ENCODE measurements around the gene PUS7L.
A peak's percentile ranks its signal among the peaks of the same experiment; 100 is the strongest.
"Not testable (repeated sequence)": the region's sequence is repeated elsewhere in the genome, so short reads cannot be mapped to it uniquely, and the experiment has no call there.

Gene PUS7L

DNA sequence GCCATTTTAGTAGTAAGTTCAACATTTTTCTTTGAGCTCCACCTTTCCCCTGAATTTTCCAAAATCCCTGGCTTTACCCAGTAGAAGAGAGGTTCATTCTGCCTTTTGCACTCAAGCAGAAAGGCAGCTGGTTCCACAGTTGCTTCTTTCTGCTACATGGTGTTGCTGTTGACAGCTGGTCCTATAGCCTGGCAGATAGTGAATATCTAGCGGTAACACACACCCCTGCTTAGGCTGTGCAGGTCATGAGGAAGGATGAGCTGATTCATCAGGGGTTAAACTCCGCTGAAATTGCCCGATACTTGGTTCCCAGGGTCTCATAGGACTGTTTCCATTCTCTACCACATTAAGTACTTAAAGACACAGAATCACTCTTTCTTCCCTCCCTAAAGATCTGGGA lies 62.4 kb downstream of the PUS7L start:
- no peak for TF ChIP-seq CTCF (IDR thresholded peaks at IDR 0.05; ENCODE audit: insufficient read depth, low read length, poor library complexity, severe bottlenecking)
- DNase-seq (ENCODE audit: extremely low read depth, insufficient read length), result no peak
- no peaks in the 10 kb centered on the region for H3K27me3 ChIP-seq (replicated peaks; ENCODE audit: control insufficient read depth, insufficient read depth, low read length)
- no peaks in the 10 kb centered on the region for H3K36me3 ChIP-seq (ENCODE audit: control insufficient read depth, insufficient read depth, low read length)
- no peak overlapping the region for H3K4me3 ChIP-seq (replicated peaks; ENCODE audit: low read depth, low read length)

DNA sequence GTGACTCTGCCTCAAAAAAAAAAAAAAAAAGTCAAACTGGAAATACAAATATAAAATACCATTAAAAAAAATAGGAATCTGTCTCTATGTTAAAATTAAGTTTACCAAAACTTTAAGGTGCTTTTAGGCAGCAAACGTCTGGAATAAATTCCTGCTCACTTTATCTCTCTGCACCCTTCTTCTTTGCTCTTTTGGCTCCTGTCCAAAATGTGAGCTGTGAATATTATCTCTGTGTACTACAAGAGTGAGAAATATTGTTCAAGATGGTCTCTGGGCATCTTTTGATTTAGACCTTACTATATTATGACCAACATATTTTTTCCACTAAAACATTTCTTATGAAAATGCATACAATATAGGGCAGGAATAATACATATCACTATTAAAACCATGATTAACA lies 63.7 kb downstream of the PUS7L start:
- DNase-seq (ENCODE audit: extremely low read depth, insufficient read length), result no peak
- Histone ChIP-seq H3K36me3 (ENCODE audit: control insufficient read depth, insufficient read depth, low read length) (no peaks in the 10 kb centered on the region), H3K27me3 (replicated peaks; ENCODE audit: control insufficient read depth, insufficient read depth, low read length) (no peaks in the 10 kb centered on the region), H3K4me3 (replicated peaks; ENCODE audit: low read depth, low read length) (no peak overlapping the region)
- no peak for TF ChIP-seq CTCF (IDR thresholded peaks at IDR 0.05; ENCODE audit: insufficient read depth, low read length, poor library complexity, severe bottlenecking)

DNA sequence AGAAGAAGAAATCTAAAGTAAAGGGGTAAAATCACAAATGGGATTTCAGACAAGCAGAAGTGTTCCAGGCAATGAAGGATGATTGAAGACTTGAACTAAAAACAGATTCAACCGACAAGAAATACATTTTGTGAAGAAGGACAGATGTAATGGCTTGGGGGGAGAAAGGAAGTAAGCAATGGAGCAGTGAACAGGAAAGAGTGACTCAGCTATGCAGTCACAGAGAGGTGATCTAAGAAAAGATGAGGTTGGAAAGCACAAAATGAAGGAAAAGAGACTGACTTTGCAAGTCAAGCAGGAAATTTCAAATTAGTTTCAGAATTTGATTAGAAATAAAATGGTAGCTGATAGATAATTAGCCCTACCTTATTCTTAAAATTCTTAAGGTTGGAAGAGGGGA lies 66.5 kb downstream of the PUS7L start:
- no peak for DNase-seq (ENCODE audit: extremely low read depth, insufficient read length)
- H3K4me3 ChIP-seq (replicated peaks; ENCODE audit: low read depth, low read length), result no peak overlapping the region
- no peaks in the 10 kb centered on the region for H3K36me3 ChIP-seq (ENCODE audit: control insufficient read depth, insufficient read depth, low read length)
- H3K27me3 ChIP-seq (replicated peaks; ENCODE audit: control insufficient read depth, insufficient read depth, low read length), result no peaks in the 10 kb centered on the region
- TF ChIP-seq CTCF (IDR thresholded peaks at IDR 0.05; ENCODE audit: insufficient read depth, low read length, poor library complexity, severe bottlenecking), result no peak

- not testable (repeated sequence) for DNase-seq (ENCODE audit: extremely low read depth, insufficient read length); H3K27me3 ChIP-seq (replicated peaks; ENCODE audit: control insufficient read depth, insufficient read depth, low read length); H3K4me3 ChIP-seq (replicated peaks; ENCODE audit: low read depth, low read length); H3K36me3 ChIP-seq (ENCODE audit: control insufficient read depth, insufficient read depth, low read length)
These were observed 73.1 kb downstream of the PUS7L start for GRCh38 chr12:43685491-43685890.

GRCh38 chr12:43676183-43676813 lies 82.3 kb downstream of the PUS7L start:
- Histone ChIP-seq H3K4me3 (replicated peaks; ENCODE audit: low read depth, low read length) (no peak overlapping the region), H3K36me3 (ENCODE audit: control insufficient read depth, insufficient read depth, low read length) (no peaks in the 10 kb centered on the region), H3K27me3 (replicated peaks; ENCODE audit: control insufficient read depth, insufficient read depth, low read length) (no peaks in the 10 kb centered on the region)
- peak; percentile 9 for DNase-seq (ENCODE audit: extremely low read depth, insufficient read length)
- TF ChIP-seq CTCF (IDR thresholded peaks at IDR 0.05; ENCODE audit: insufficient read depth, low read length, poor library complexity, severe bottlenecking), result peak; percentile 78

- no peaks in the 10 kb centered on the region for H3K27me3 ChIP-seq (replicated peaks; ENCODE audit: control insufficient read depth, insufficient read depth, low read length)
- H3K36me3 ChIP-seq (ENCODE audit: control insufficient read depth, insufficient read depth, low read length), result no peaks in the 10 kb centered on the region
- no peak for TF ChIP-seq CTCF (IDR thresholded peaks at IDR 0.05; ENCODE audit: insufficient read depth, low read length, poor library complexity, severe bottlenecking)
- no peak overlapping the region for H3K4me3 ChIP-seq (replicated peaks; ENCODE audit: low read depth, low read length)
- DNase-seq (ENCODE audit: extremely low read depth, insufficient read length), result no peak
These were observed 83.3 kb downstream of the PUS7L start for GRCh38 chr12:43675048-43675904.
